ENCODE results near the gene ZNF879.
A peak's percentile ranks its signal among the peaks of the same experiment; 100 is the strongest.

Gene ZNF879

DNA sequence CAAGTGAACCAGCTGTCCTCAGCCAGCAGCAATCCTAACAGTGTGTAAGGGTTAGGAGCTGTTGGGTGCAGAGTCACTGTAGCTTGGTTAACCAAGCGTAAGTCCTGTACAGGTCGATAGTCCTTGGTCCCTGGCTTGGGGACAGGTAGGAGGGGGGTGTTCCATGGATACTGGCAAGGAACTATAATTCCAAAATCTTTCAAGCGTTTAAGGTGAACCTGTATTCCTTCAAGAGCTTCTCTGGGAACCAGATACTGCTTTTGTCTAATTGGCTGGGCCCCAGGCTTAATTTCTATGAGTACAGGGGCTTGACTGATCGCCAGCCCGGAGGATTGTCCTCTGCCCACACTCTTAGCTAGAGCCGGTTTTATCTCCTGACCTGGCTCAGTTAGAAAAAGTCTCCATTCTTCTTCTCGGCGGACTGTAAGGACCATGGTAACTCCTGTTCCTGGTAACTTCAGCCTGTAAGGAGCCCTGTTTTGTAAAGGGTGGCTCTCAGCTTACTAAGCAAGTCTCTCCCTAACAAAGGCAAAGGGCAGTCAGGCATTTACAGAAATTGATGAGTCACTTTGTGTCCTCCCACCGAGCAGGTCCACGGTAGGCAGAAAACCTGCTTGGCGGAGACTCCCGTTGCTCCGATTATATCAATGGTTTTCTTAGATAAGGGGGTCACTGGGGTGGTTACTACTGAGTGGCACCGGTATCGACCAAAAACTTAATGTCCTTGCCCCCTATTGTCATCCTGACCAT is 30.6 kb downstream of the ZNF879 start:
- no peak overlapping the region for H3K9ac ChIP-seq (ENCODE audit: insufficient read length)
- no peak overlapping the region for H3K27ac ChIP-seq
- TF ChIP-seq EZH2 (IDR thresholded peaks at IDR 0.05), result no peak
- TF ChIP-seq POLR2AphosphoS5 (IDR thresholded peaks at IDR 0.05; ENCODE audit: borderline replicate concordance, low read depth, low read length), result no peak
- no peak for TF ChIP-seq FOXP2 (optimal IDR thresholded peaks at IDR 0.05; ENCODE audit: control extremely low read depth, extremely low read length, insufficient read depth)
- no peak for DNase-seq (ENCODE audit: low read depth, low spot score)
- no peaks in the 10 kb centered on the region for H3K36me3 ChIP-seq (ENCODE audit: insufficient read depth, low read length)
- no peak overlapping the region for H3K4me3 ChIP-seq
- H3K9me3 ChIP-seq (ENCODE audit: low read depth, low read length), result peaks cover 5% of the 10 kb centered on the region; the same call in 1 of the 2 replicates

GRCh38 chr5:179054876-179055275 is 31.3 kb downstream of the ZNF879 start:
- Histone ChIP-seq H3K9me3 (ENCODE audit: low read depth, low read length) (peaks cover 11% of the 10 kb centered on the region; the same call in 1 of the 2 replicates), H3K4me3 (no peak overlapping the region), H3K36me3 (ENCODE audit: insufficient read depth, low read length) (no peaks in the 10 kb centered on the region), H3K9ac (ENCODE audit: insufficient read length) (no peak overlapping the region), H3K27ac (no peak overlapping the region)
- DNase-seq (ENCODE audit: low read depth, low spot score), result no peak
- TF ChIP-seq POLR2AphosphoS5 (IDR thresholded peaks at IDR 0.05; ENCODE audit: borderline replicate concordance, low read depth, low read length) (no peak), EZH2 (IDR thresholded peaks at IDR 0.05) (no peak), FOXP2 (optimal IDR thresholded peaks at IDR 0.05; ENCODE audit: control extremely low read depth, extremely low read length, insufficient read depth) (no peak)

DNA sequence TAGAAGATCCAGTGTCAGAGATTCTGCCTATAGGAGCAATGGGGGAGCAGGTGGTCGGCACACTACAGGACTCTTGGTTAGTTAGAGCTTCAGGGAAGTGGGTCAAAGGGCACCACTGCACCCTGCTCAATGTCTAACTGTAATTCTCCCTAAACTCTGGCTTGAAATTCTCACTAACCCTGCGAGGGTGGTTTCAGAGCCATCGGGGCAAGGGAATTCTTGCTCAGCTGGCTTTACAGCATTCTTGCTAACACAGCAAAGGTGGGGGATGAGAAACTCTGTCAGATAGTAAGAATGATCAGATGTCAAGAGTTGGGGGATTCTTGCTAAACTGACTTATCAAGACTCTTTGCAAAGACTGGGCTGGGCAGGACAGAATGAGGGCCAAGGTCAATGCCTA is 31.8 kb downstream of the ZNF879 start:
- DNase-seq (ENCODE audit: low read depth, low spot score), result no peak
- H3K27ac ChIP-seq, result no peak overlapping the region
- H3K36me3 ChIP-seq (ENCODE audit: insufficient read depth, low read length), result no peaks in the 10 kb centered on the region
- H3K4me3 ChIP-seq, result no peak overlapping the region
- H3K9me3 ChIP-seq (ENCODE audit: low read depth, low read length), result peaks cover 11% of the 10 kb centered on the region; the same call in 1 of the 2 replicates
- no peak overlapping the region for H3K9ac ChIP-seq (ENCODE audit: insufficient read length)
- TF ChIP-seq EZH2 (IDR thresholded peaks at IDR 0.05) (no peak), POLR2AphosphoS5 (IDR thresholded peaks at IDR 0.05; ENCODE audit: borderline replicate concordance, low read depth, low read length) (no peak), FOXP2 (optimal IDR thresholded peaks at IDR 0.05; ENCODE audit: control extremely low read depth, extremely low read length, insufficient read depth) (no peak)

DNA sequence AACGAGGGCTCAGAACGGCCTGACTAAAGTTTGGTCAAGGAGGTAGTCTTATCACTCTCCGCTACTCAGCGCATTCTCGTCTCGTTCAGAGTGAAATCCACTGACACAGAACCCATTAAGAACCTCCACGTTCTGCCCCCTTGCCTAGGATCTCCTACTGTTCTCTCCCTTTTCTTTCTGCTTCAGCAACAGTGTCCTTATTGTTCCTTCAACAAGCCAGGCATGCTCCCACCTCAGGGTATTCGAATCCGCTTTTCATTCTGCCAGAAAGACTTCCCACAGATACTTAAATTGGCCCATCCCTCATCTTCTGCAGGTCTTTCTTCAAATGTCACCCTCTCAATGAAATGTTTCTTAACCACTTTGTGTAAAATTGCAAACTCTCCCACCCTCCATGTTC is 32.2 kb downstream of the ZNF879 start:
- H3K36me3 ChIP-seq (ENCODE audit: insufficient read depth, low read length), result no peaks in the 10 kb centered on the region
- no peak overlapping the region for H3K9ac ChIP-seq (ENCODE audit: insufficient read length)
- H3K4me3 ChIP-seq, result no peak overlapping the region
- H3K9me3 ChIP-seq (ENCODE audit: low read depth, low read length), result peaks cover 11% of the 10 kb centered on the region; the same call in 1 of the 2 replicates
- TF ChIP-seq FOXP2 (optimal IDR thresholded peaks at IDR 0.05; ENCODE audit: control extremely low read depth, extremely low read length, insufficient read depth), result no peak
- H3K27ac ChIP-seq, result no peak overlapping the region
- no peak for DNase-seq (ENCODE audit: low read depth, low spot score)

- H3K36me3 ChIP-seq (ENCODE audit: insufficient read depth, low read length), result peaks cover 32% of the 10 kb centered on the region
- peak within 1 kb of the TSS; percentile 91 for H3K9ac ChIP-seq (ENCODE audit: insufficient read length)
- peak within 1 kb of the TSS; percentile 89 for H3K4me3 ChIP-seq
- peaks cover 24% of the 10 kb centered on the region for H3K9me3 ChIP-seq (ENCODE audit: low read depth, low read length)
- peak within 1 kb of the TSS; percentile 73 for H3K27ac ChIP-seq
- TF ChIP-seq POLR2AphosphoS5 (IDR thresholded peaks at IDR 0.05; ENCODE audit: borderline replicate concordance, low read depth, low read length) (peak; percentile 72), EZH2 (IDR thresholded peaks at IDR 0.05) (no peak)
- peak; percentile 22 for DNase-seq (ENCODE audit: low read depth, low spot score)
Measured at GRCh38 chr5:179060116-179061008, 36.8 kb downstream of the ZNF879 start, which contains the start of gene ZNF354C. TSS of gene ZNF354C (plus strand) at chr5:179060373. CDS start at chr5:179062069, 1,696 bp downstream.

- Histone ChIP-seq H3K36me3 (ENCODE audit: insufficient read depth, low read length) (peaks cover 39% of the 10 kb centered on the region), H3K9ac (ENCODE audit: insufficient read length) (peak overlapping the region; percentile 91), H3K27ac (no peak overlapping the region), H3K9me3 (ENCODE audit: low read depth, low read length) (peaks cover 31% of the 10 kb centered on the region), H3K4me3 (peak overlapping the region; percentile 89)
- DNase-seq (ENCODE audit: low read depth, low spot score), result no peak
- no peak for TF ChIP-seq POLR2AphosphoS5 (IDR thresholded peaks at IDR 0.05; ENCODE audit: borderline replicate concordance, low read depth, low read length)
- TF ChIP-seq EZH2 (IDR thresholded peaks at IDR 0.05), result no peak
- TF ChIP-seq FOXP2 (optimal IDR thresholded peaks at IDR 0.05; ENCODE audit: control extremely low read depth, extremely low read length, insufficient read depth), result no peak
Measured at GRCh38 chr5:179061025-179061424, 37.4 kb downstream of the ZNF879 start.

- Histone ChIP-seq H3K9ac (ENCODE audit: insufficient read length) (no peak overlapping the region), H3K27ac (no peak overlapping the region), H3K4me3 (no peak overlapping the region), H3K9me3 (ENCODE audit: low read depth, low read length) (peaks cover 26% of the 10 kb centered on the region), H3K36me3 (ENCODE audit: insufficient read depth, low read length) (peaks cover 65% of the 10 kb centered on the region)
- TF ChIP-seq EZH2 (IDR thresholded peaks at IDR 0.05) (no peak), POLR2AphosphoS5 (IDR thresholded peaks at IDR 0.05; ENCODE audit: borderline replicate concordance, low read depth, low read length) (no peak), FOXP2 (optimal IDR thresholded peaks at IDR 0.05; ENCODE audit: control extremely low read depth, extremely low read length, insufficient read depth) (no peak)
- no peak for DNase-seq (ENCODE audit: low read depth, low spot score)
Measured at GRCh38 chr5:179065703-179066102, 42.1 kb downstream of the ZNF879 start.
